ENCODE measurements around the gene CKLF. TPM values are rescaled to one million over a fixed set of nuclear protein-coding genes. Genes with fewer than 3 reads are reported as not detected.

Gene CKLF
- total RNA-seq, 1 donor from 2014 or later: 17.9 TPM

DNA sequence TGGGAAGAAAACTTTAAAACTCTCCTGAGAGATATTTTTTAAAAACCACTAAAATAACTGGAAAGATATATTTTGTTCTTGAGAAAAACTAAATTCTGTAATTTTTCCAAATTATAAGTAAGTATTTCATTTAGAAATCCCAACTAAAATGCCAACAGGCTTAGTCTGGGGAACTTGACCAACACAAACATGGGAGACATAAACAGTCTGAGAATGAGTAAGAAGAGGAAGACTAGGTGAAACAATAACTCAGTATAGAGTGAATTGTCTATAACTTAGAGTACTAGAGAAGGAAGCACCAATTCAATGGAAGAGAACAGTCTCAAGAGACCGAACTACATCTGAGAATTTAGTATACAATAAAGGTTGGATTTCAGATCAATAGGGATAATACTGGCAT is 16.8 kb downstream of the CKLF start:
- Mint-ChIP-seq H3K27ac (ENCODE audit: unreplicated experiment) (no peak overlapping the region), H3K4me3 (ENCODE audit: unreplicated experiment) (no peak overlapping the region), H3K36me3 (ENCODE audit: unreplicated experiment) (no peaks in the 10 kb centered on the region), H3K27me3 (ENCODE audit: unreplicated experiment) (peaks cover 2% of the 10 kb centered on the region), H3K4me1 (ENCODE audit: low read depth, unreplicated experiment) (no peaks in the 10 kb centered on the region), H3K9me3 (ENCODE audit: unreplicated experiment) (no peaks in the 10 kb centered on the region)
- DNase-seq: no peak
- TF ChIP-seq, protein P1, sequence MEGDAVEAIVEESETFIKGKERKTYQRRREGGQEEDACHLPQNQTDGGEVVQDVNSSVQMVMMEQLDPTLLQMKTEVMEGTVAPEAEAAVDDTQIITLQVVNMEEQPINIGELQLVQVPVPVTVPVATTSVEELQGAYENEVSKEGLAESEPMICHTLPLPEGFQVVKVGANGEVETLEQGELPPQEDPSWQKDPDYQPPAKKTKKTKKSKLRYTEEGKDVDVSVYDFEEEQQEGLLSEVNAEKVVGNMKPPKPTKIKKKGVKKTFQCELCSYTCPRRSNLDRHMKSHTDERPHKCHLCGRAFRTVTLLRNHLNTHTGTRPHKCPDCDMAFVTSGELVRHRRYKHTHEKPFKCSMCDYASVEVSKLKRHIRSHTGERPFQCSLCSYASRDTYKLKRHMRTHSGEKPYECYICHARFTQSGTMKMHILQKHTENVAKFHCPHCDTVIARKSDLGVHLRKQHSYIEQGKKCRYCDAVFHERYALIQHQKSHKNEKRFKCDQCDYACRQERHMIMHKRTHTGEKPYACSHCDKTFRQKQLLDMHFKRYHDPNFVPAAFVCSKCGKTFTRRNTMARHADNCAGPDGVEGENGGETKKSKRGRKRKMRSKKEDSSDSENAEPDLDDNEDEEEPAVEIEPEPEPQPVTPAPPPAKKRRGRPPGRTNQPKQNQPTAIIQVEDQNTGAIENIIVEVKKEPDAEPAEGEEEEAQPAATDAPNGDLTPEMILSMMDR (IDR thresholded peaks at IDR 0.05; ENCODE audit: partially characterized antibody, unreplicated experiment): no peak

DNA sequence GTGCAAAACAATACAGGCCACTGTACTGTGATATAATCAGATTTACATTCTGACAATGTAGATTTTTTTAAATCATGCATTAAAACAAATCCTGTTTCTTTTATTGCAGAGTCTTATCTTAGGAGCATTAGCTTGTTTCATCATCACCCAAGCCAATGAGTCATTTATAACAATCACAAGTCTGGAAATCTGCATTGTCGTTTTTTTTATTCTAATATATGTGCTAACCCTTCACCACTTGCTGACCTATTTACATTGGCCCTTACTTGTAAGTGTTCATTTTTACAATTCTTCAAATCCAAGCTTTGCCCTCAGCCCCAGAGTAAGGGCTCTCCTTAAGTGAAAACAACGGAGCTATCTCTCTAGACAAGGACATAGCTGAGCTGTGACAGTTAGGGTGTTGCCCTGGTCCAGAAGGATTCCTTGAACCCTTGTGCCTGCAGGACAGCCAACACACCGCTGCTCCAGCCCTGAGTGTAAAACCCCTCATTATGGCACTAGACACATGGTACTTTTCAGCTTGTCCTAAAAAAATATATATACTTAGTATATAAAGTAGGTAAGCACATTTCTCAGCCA is 17.5 kb downstream of the CKLF start:
- no peak overlapping the region for H3K27ac Mint-ChIP-seq (ENCODE audit: unreplicated experiment)
- H3K9me3 Mint-ChIP-seq (ENCODE audit: unreplicated experiment): no peaks in the 10 kb centered on the region

DNA sequence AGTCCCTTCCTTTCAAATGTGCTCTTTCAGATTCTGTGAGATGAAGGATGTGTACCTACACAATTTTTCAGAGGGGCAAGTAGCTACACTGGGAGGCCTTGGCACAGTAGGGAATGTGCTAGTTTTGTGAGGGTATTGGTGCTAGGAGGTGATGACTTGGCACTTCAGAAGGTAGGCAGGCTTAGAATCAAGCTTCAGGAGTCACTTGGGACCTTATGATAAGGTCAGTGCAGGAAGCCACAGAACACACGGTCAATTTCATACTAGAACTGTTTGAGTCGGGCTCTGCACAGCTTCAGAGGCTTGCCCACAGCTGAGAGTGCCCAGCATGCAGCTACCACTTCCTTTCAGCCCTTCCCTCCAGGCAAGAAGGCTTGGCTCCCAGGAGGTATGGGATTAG is 20.0 kb downstream of the CKLF start:
- no peaks in the 10 kb centered on the region for H3K9me3 Mint-ChIP-seq (ENCODE audit: unreplicated experiment)
- TF ChIP-seq, protein P1 (IDR thresholded peaks at IDR 0.05; ENCODE audit: partially characterized antibody, unreplicated experiment): no peak
- no peaks in the 10 kb centered on the region for H3K36me3 Mint-ChIP-seq (ENCODE audit: unreplicated experiment)
- DNase-seq: no peak
- H3K27ac Mint-ChIP-seq (ENCODE audit: unreplicated experiment): no peak overlapping the region
- H3K4me1 Mint-ChIP-seq (ENCODE audit: low read depth, unreplicated experiment): no peaks in the 10 kb centered on the region
- H3K27me3 Mint-ChIP-seq (ENCODE audit: unreplicated experiment): peaks cover 2% of the 10 kb centered on the region
- H3K4me3 Mint-ChIP-seq (ENCODE audit: unreplicated experiment): no peak overlapping the region

More for the DNA sequence above, 17.5 kb downstream of the CKLF start:
- no peak for DNase-seq
- no peak overlapping the region for H3K4me3 Mint-ChIP-seq (ENCODE audit: unreplicated experiment)
- TF ChIP-seq, protein P1 (IDR thresholded peaks at IDR 0.05; ENCODE audit: partially characterized antibody, unreplicated experiment): no peak
- peaks cover 2% of the 10 kb centered on the region for H3K27me3 Mint-ChIP-seq (ENCODE audit: unreplicated experiment)
- no peaks in the 10 kb centered on the region for H3K36me3 Mint-ChIP-seq (ENCODE audit: unreplicated experiment)
- H3K4me1 Mint-ChIP-seq (ENCODE audit: low read depth, unreplicated experiment): no peaks in the 10 kb centered on the region

DNA sequence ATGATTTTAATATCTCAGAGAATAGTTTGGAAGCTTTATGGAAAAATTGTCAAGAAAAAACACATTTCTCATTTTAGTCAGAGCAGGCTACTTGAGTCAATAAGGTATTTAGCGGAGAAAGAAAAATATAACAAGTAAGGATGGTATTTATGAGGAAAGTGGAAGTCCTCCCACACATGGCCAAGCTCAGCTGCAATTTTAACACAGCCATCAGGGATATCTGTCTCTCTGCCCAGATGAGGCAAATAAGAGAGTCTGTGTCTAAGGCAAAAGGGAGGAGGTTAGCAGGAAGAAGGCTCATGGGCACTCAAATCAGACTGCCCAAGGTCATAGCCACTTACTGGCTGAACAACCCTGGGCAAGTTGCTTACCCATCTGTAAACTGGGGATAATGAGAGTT is 21.7 kb downstream of the CKLF start:
- Mint-ChIP-seq H3K4me1 (ENCODE audit: low read depth, unreplicated experiment) (no peaks in the 10 kb centered on the region), H3K9me3 (ENCODE audit: unreplicated experiment) (no peaks in the 10 kb centered on the region), H3K27me3 (ENCODE audit: unreplicated experiment) (peaks cover 14% of the 10 kb centered on the region), H3K36me3 (ENCODE audit: unreplicated experiment) (no peaks in the 10 kb centered on the region), H3K4me3 (ENCODE audit: unreplicated experiment) (no peak overlapping the region), H3K27ac (ENCODE audit: unreplicated experiment) (no peak overlapping the region)
- no peak for DNase-seq
- TF ChIP-seq, protein P1 (IDR thresholded peaks at IDR 0.05; ENCODE audit: partially characterized antibody, unreplicated experiment): no peak

DNA sequence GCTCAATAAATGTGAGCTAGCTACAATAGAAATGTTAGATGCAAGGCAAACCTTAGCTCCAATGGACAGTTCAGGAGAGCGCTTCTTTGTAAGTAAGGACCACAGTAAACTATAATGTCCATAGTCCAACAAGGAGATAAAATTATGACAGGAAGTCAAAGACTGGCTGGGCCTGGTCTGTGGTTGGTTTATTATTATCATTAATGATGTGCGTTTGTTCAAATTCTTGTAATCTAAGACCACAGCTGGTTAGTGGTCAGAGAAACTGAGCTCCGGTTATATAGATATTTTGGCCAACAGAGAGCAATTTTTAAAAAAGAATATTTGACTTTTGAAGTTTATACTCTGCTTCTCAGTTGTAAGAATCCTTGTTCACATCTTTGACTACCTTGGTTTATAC is 22.2 kb downstream of the CKLF start:
- H3K27me3 Mint-ChIP-seq (ENCODE audit: unreplicated experiment): peaks cover 14% of the 10 kb centered on the region
- TF ChIP-seq, protein P1 (IDR thresholded peaks at IDR 0.05; ENCODE audit: partially characterized antibody, unreplicated experiment): no peak
- H3K9me3 Mint-ChIP-seq (ENCODE audit: unreplicated experiment): no peaks in the 10 kb centered on the region

More for the DNA sequence above, 22.2 kb downstream of the CKLF start:
- Mint-ChIP-seq H3K4me1 (ENCODE audit: low read depth, unreplicated experiment) (no peaks in the 10 kb centered on the region), H3K27ac (ENCODE audit: unreplicated experiment) (no peak overlapping the region), H3K4me3 (ENCODE audit: unreplicated experiment) (no peak overlapping the region), H3K36me3 (ENCODE audit: unreplicated experiment) (no peaks in the 10 kb centered on the region)
- DNase-seq: no peak
